SK-N-SH (cell line): ENCODE measurements around the gene IAPP.
"Not testable (repeated sequence)": the region's sequence is repeated elsewhere in the genome, so short reads cannot be mapped to it uniquely, and the experiment has no call there.

Source experiments
- CHD2 ChIP-seq: fragments of 150-350 bp; IDR thresholded peaks from 2 replicates; pipeline ENCODE4 v1.6.1; 2018; ENCODE audit warnings: low read length; ENCODE audit not compliant: partially characterized antibody
- CTCF ChIP-seq: fragments of 200-600 bp; sonication (generic); IDR thresholded peaks from 2 replicates; pipeline ENCODE4 v1.6.1; 2017; ENCODE audit warnings: antibody characterized with exemption, mild to moderate bottlenecking, moderate library complexity
- EP300 ChIP-seq, 2 experiments: IDR thresholded peaks; 2 replicates each; pipeline versions ENCODE4 v1.4.0 to v1.6.1; 2012; ENCODE audit warnings: borderline replicate concordance in 1 of 2, low read depth in 1 of 2, low read length in 1 of 2
- FOXM1 ChIP-seq: IDR thresholded peaks from 2 replicates; pipeline ENCODE4 v1.4.0; 2012; ENCODE audit warnings: low read depth, mild to moderate bottlenecking
- GATA2 ChIP-seq: sonication (generic); formaldehyde crosslinking; IDR thresholded peaks from 2 replicates; pipeline ENCODE4 v1.5.0; 2020; ENCODE audit warnings: mild to moderate bottlenecking, missing genetic modification reagents
- NFIC ChIP-seq: IDR thresholded peaks from 2 replicates; pipeline ENCODE4 v1.4.0; 2012; ENCODE audit warnings: borderline replicate concordance
- POLR2AphosphoS5 ChIP-seq: IDR thresholded peaks from 2 replicates; pipeline ENCODE4 v1.6.1; 2012; ENCODE audit warnings: low read depth, low read length
- RCOR1 ChIP-seq: fragments of 150-350 bp; IDR thresholded peaks from 2 replicates; pipeline ENCODE4 v1.6.1; 2017; ENCODE audit warnings: antibody characterized with exemption, low read length
- REST ChIP-seq: IDR thresholded peaks from 2 replicates; pipeline ENCODE4 v1.6.1; 2012; ENCODE audit warnings: mild to moderate bottlenecking, low read depth, low read length, moderate library complexity
- TAF1 ChIP-seq: IDR thresholded peaks from 2 replicates; pipeline ENCODE4 v1.6.1; 2012; ENCODE audit warnings: low read depth, mild to moderate bottlenecking, low read length, moderate library complexity, borderline replicate concordance

GRCh38 chr12:21381320-21381719, 8.6 kb downstream of the IAPP start:
- not testable (repeated sequence) for TF ChIP-seq CTCF; FOXM1; NFIC; EP300 (IDR thresholded peaks at IDR 0.05; ENCODE audit: borderline replicate concordance in 1 of 2, low read depth in 1 of 2, low read length in 1 of 2); RCOR1; GATA2 (CRISPR knock-in tag); REST; TAF1; POLR2AphosphoS5; CHD2
